ENCODE data around the gene UBE2L6.

The UBE2L6 gene

DNA sequence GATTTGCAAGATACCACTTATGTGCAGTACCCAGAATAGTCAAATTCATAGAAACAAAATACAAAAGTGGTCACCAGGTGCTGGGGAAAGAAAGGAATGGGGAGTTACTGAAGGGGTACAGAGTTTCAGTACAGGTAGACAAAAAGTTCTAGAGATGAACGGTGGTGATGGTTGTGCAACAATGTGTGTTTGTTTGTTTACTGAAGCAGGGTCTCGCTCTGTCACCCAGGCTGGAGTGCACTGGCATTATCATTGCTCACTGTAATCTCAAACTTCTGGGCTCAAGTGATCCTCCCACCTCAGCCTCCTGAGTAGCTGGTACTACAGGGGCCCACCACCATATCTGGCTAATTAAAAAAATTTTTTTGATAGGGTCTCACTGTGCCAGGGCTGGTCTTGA lies 12.1 kb downstream of the UBE2L6 start:
- H3K27me3 ChIP-seq (ENCODE audit: low read length) = no peaks in the 10 kb centered on the region
- TF ChIP-seq EZH2phosphoT487 (conservative IDR thresholded peaks at IDR 0.05; ENCODE audit: low read length) = no peak
- TF ChIP-seq, protein P1, sequence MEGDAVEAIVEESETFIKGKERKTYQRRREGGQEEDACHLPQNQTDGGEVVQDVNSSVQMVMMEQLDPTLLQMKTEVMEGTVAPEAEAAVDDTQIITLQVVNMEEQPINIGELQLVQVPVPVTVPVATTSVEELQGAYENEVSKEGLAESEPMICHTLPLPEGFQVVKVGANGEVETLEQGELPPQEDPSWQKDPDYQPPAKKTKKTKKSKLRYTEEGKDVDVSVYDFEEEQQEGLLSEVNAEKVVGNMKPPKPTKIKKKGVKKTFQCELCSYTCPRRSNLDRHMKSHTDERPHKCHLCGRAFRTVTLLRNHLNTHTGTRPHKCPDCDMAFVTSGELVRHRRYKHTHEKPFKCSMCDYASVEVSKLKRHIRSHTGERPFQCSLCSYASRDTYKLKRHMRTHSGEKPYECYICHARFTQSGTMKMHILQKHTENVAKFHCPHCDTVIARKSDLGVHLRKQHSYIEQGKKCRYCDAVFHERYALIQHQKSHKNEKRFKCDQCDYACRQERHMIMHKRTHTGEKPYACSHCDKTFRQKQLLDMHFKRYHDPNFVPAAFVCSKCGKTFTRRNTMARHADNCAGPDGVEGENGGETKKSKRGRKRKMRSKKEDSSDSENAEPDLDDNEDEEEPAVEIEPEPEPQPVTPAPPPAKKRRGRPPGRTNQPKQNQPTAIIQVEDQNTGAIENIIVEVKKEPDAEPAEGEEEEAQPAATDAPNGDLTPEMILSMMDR (IDR thresholded peaks at IDR 0.05; ENCODE audit: insufficient read depth, low read length, poor library complexity, severe bottlenecking) = no peak
- no peak overlapping the region for H3K27ac ChIP-seq (ENCODE audit: low read depth, low read length)
- H3K4me2 ChIP-seq (ENCODE audit: low read depth, low read length, poor library complexity, severe bottlenecking) = no peak overlapping the region
- no peaks in the 10 kb centered on the region for H3K9me2 ChIP-seq (replicated peaks; ENCODE audit: insufficient read depth, low read length)
- H3K9me3 ChIP-seq (ENCODE audit: insufficient read depth, low read length) = no peaks in the 10 kb centered on the region
- H3K9ac ChIP-seq (ENCODE audit: low read length) = no peak overlapping the region
- no peaks in the 10 kb centered on the region for H4K20me1 ChIP-seq (ENCODE audit: low read depth, low read length)
- no peaks in the 10 kb centered on the region for H3K36me3 ChIP-seq (ENCODE audit: low read length)
- H3K79me2 ChIP-seq (ENCODE audit: insufficient read depth, low read length) = no peaks in the 10 kb centered on the region
- H3F3A ChIP-seq (ENCODE audit: insufficient read depth) = no peaks in the 10 kb centered on the region
- no peak overlapping the region for H3K4me3 ChIP-seq (ENCODE audit: insufficient read depth, low read length, poor library complexity, severe bottlenecking)
- H2AFZ ChIP-seq (ENCODE audit: low read depth, low read length, severe bottlenecking) = no peak overlapping the region

- no peak overlapping the region for H3K27ac ChIP-seq (ENCODE audit: low read depth, low read length)
- H3K4me3 ChIP-seq (ENCODE audit: insufficient read depth, low read length, poor library complexity, severe bottlenecking) = no peak overlapping the region
- no peak overlapping the region for H3K9ac ChIP-seq (ENCODE audit: low read length)
- H3K79me2 ChIP-seq (ENCODE audit: insufficient read depth, low read length) = no peaks in the 10 kb centered on the region
- no peak overlapping the region for H3K4me2 ChIP-seq (ENCODE audit: low read depth, low read length, poor library complexity, severe bottlenecking)
- H3K36me3 ChIP-seq (ENCODE audit: low read length) = no peaks in the 10 kb centered on the region
- no peaks in the 10 kb centered on the region for H4K20me1 ChIP-seq (ENCODE audit: low read depth, low read length)
- TF ChIP-seq, protein P1 (IDR thresholded peaks at IDR 0.05; ENCODE audit: insufficient read depth, low read length, poor library complexity, severe bottlenecking) = no peak
- no peak for TF ChIP-seq EZH2phosphoT487 (conservative IDR thresholded peaks at IDR 0.05; ENCODE audit: low read length)
- no peaks in the 10 kb centered on the region for H3K9me2 ChIP-seq (replicated peaks; ENCODE audit: insufficient read depth, low read length)
- H2AFZ ChIP-seq (ENCODE audit: low read depth, low read length, severe bottlenecking) = no peak overlapping the region
- no peaks in the 10 kb centered on the region for H3K9me3 ChIP-seq (ENCODE audit: insufficient read depth, low read length)
- H3F3A ChIP-seq (ENCODE audit: insufficient read depth) = no peaks in the 10 kb centered on the region
- no peaks in the 10 kb centered on the region for H3K27me3 ChIP-seq (ENCODE audit: low read length)
Measured at GRCh38 chr11:57552479-57552878, 15.0 kb downstream of the UBE2L6 start.

DNA sequence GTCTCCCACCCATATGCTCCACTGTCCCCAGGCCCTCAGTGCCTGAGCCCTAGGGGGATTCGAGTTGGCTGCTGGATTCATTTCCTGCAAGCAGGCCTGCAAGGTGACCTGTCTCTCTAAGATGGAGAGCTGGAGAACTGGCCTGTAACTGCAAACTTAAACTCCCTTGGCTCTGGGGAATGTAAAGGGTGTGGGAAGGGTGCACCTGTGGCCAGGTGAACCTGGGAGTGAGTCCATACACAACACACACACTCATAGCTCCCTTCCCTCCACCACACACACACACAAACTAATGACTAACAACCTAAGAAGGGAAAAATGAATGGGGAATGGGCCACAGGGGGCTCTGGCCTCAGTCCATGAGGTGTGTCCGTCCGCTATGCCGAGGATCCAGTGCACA lies 15.5 kb downstream of the UBE2L6 start:
- Histone ChIP-seq H4K20me1 (ENCODE audit: low read depth, low read length) (no peaks in the 10 kb centered on the region), H3K4me3 (ENCODE audit: insufficient read depth, low read length, poor library complexity, severe bottlenecking) (no peak overlapping the region), H3K27ac (ENCODE audit: low read depth, low read length) (no peak overlapping the region), H3K4me2 (ENCODE audit: low read depth, low read length, poor library complexity, severe bottlenecking) (no peak overlapping the region), H3K36me3 (ENCODE audit: low read length) (no peaks in the 10 kb centered on the region), H2AFZ (ENCODE audit: low read depth, low read length, severe bottlenecking) (no peak overlapping the region), H3F3A (ENCODE audit: insufficient read depth) (no peaks in the 10 kb centered on the region), H3K9me2 (replicated peaks; ENCODE audit: insufficient read depth, low read length) (no peaks in the 10 kb centered on the region), H3K79me2 (ENCODE audit: insufficient read depth, low read length) (no peaks in the 10 kb centered on the region), H3K9ac (ENCODE audit: low read length) (no peak overlapping the region), H3K9me3 (ENCODE audit: insufficient read depth, low read length) (no peaks in the 10 kb centered on the region), H3K27me3 (ENCODE audit: low read length) (no peaks in the 10 kb centered on the region)
- no peak for TF ChIP-seq EZH2phosphoT487 (conservative IDR thresholded peaks at IDR 0.05; ENCODE audit: low read length)
- TF ChIP-seq, protein P1 (IDR thresholded peaks at IDR 0.05; ENCODE audit: insufficient read depth, low read length, poor library complexity, severe bottlenecking) = no peak
